ENCODE measurements around the gene SLC38A3. TPM values are rescaled to one million over a fixed set of nuclear protein-coding genes. Genes with fewer than 3 reads are reported as not detected.

SLC38A3 gene
- total and polyA plus RNA-seq, 2 donors from 2014 or later: 1.6 to 4.2 TPM

DNA sequence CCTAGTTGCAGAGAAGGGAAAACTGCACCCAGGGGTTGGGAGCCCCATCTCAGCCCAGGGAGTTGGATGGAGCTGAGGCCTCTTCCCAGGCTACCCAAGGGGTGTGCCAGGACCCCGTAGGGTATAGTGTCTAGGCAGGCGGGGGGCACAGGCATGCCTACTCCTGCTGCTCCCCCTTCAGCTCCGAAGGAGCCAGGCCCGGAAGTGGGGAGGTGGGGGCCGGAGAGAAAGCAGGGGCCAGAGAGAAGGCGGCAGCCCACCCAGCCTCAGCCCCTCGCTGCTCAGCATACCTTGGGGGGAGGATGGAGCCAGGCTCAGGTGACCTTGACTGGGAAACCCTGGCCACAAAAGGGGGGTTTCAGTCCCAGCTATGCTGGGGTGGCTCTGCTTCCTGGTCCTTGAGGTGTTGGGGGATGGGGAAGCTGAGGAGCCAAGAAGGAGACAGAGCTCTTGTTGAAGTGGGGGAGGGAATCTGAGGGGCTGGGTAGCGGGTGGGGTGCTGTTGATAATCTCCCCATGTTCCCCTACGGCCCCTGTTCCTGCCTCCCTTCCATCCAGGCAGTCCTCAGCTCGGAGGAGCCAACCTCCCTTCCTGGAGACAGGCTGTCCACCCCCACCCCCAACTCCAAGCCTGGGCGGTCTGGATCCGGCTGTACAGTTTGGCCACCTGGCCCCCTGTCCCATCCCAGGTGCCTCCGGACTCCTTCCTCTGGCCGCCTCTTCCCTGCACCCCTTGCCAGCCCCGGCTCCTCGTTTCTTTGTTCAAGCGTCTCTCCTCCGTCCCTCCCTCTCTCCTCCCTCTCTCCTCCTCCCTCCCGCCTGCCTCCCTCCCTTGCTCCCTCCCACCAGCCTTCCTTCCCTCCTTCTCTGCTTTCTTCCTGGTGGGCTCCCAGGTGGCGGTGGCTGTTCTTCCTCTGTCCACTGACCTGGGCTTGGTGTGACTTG, 48.2 kb upstream of the SLC38A3 start:
- Histone ChIP-seq H3K27me3 (ENCODE audit: control insufficient read depth, insufficient read depth, low read length) (no peaks in the 10 kb centered on the region), H3K9me3 (ENCODE audit: control insufficient read depth in 2 of 3, insufficient read depth in 1 of 3, low read length in 3 of 3) (no peaks in the 10 kb centered on the region), H3K9ac (ENCODE audit: low read length in 3 of 3) (peak overlapping the region; percentile 37 to 69 (median 46)), H3K4me1 (ENCODE audit: control insufficient read depth in 2 of 3, insufficient read depth in 2 of 3, low read depth in 1 of 3, low read length in 3 of 3) (peaks cover 2 to 28% (median 13%) of the 10 kb centered on the region in 3 donors), H3K36me3 (ENCODE audit: control insufficient read depth in 2 of 3, insufficient read depth in 3 of 3, low read length in 3 of 3) (no peaks in the 10 kb centered on the region), H3K27ac (ENCODE audit: low read depth in 2 of 2, low read length in 2 of 2) (peak overlapping the region; percentile 69 to 83), H3K4me3 (ENCODE audit: low read length in 3 of 3) (peak overlapping the region; percentile 62 to 69 (median 68))
- intact Hi-C loops (cut with DNase I): no loop called here
- TF ChIP-seq, protein P1, sequence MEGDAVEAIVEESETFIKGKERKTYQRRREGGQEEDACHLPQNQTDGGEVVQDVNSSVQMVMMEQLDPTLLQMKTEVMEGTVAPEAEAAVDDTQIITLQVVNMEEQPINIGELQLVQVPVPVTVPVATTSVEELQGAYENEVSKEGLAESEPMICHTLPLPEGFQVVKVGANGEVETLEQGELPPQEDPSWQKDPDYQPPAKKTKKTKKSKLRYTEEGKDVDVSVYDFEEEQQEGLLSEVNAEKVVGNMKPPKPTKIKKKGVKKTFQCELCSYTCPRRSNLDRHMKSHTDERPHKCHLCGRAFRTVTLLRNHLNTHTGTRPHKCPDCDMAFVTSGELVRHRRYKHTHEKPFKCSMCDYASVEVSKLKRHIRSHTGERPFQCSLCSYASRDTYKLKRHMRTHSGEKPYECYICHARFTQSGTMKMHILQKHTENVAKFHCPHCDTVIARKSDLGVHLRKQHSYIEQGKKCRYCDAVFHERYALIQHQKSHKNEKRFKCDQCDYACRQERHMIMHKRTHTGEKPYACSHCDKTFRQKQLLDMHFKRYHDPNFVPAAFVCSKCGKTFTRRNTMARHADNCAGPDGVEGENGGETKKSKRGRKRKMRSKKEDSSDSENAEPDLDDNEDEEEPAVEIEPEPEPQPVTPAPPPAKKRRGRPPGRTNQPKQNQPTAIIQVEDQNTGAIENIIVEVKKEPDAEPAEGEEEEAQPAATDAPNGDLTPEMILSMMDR (IDR thresholded peaks at IDR 0.05; ENCODE audit: borderline replicate concordance, extremely low read depth, insufficient read depth): no peak
- FAIRE-seq: no peak
- peak in 3 of 5 donors; percentile 71 to 87 (median 76) for DNase-seq

DNA sequence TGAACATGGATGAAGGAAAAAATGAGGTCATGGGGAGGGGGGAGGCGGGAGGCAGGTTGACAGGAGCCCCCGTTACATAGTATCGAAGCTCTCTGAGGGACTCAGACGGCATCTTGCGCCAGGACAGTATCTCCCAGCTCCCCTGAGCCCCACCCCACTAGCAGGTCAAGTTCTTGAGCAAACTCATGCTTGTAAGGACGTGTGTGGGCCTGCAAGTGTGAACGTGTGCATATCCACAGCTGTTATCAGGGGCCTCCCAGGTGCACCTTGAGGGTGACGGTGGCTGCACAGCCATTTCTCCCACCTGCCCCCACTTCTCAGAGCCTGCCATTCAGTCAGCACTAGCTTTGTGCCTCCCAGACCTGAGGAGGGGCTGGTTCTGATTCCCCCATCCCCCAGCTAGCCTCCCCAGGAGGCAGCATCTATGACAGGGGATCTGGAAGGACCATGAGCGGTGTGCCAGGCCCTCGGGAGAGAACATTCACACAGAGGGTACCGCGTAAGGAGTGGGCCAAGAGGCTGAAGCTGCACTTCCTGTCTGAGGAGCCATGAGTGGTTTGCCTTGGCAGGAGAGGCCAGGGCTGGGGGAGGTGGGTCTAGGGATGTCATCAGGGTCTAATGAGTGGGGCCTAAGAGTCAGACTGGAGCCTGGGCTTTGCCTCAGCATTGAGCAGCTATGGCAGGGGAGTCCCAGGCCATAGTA, 47.1 kb upstream of the SLC38A3 start:
- Histone ChIP-seq H3K9me3 (ENCODE audit: control insufficient read depth in 2 of 3, insufficient read depth in 1 of 3, low read length in 3 of 3) (no peaks in the 10 kb centered on the region), H3K36me3 (ENCODE audit: control insufficient read depth in 2 of 3, insufficient read depth in 3 of 3, low read length in 3 of 3) (no peaks in the 10 kb centered on the region), H3K27me3 (ENCODE audit: control insufficient read depth, insufficient read depth, low read length) (no peaks in the 10 kb centered on the region), H3K9ac (ENCODE audit: low read length in 3 of 3) (peak overlapping the region in 1 of 3 donors; percentile 69), H3K27ac (ENCODE audit: low read depth in 2 of 2, low read length in 2 of 2) (peak overlapping the region; percentile 67 to 71), H3K4me3 (ENCODE audit: low read length in 3 of 3) (no peak overlapping the region), H3K4me1 (ENCODE audit: control insufficient read depth in 2 of 3, insufficient read depth in 2 of 3, low read depth in 1 of 3, low read length in 3 of 3) (peaks cover 0 to 38% (median 15%) of the 10 kb centered on the region in 3 donors)
- intact Hi-C loops (cut with DNase I): no loop called here
- TF ChIP-seq, protein P1 (IDR thresholded peaks at IDR 0.05; ENCODE audit: borderline replicate concordance, extremely low read depth, insufficient read depth): no peak
- no peak for DNase-seq
- no peak for FAIRE-seq

DNA sequence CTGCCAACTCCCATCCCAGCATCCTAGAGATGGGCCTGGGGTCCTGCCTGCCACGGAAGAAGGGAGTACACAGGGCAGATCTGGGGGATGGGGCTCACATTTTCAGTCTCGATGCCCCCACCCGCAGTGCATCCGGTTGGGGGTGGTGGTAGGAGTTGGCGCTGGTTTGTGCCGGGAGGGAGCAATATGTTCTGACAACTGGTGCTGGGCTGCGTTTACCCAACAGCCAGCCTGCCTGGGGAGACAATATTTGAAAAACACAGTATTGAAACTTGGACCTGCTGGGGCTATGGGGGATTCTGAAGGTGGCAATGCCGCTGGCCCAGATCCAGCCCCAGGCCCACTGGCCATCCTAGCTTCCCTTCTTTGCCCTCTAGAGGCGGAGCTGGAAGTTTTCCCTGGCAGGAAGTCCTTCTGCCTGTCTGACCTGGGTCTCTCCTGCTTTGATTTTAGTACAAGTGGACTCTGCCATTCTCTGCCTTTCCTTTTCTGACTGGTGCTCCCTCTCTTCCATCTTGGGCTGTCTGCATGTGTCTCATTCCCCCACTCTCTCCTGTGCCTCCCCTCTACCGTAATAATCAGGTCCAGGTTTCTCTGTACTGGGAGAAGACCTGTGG, 46.4 kb upstream of the SLC38A3 start:
- Histone ChIP-seq H3K4me3 (ENCODE audit: low read length in 3 of 3) (no peak overlapping the region), H3K36me3 (ENCODE audit: control insufficient read depth in 2 of 3, insufficient read depth in 3 of 3, low read length in 3 of 3) (no peaks in the 10 kb centered on the region), H3K4me1 (ENCODE audit: control insufficient read depth in 2 of 3, insufficient read depth in 2 of 3, low read depth in 1 of 3, low read length in 3 of 3) (peaks cover 0 to 45% (median 22%) of the 10 kb centered on the region in 3 donors), H3K9me3 (ENCODE audit: control insufficient read depth in 2 of 3, insufficient read depth in 1 of 3, low read length in 3 of 3) (no peaks in the 10 kb centered on the region), H3K27ac (ENCODE audit: low read depth in 2 of 2, low read length in 2 of 2) (peak overlapping the region; percentile 63 to 71), H3K27me3 (ENCODE audit: control insufficient read depth, insufficient read depth, low read length) (no peaks in the 10 kb centered on the region), H3K9ac (ENCODE audit: low read length in 3 of 3) (peak overlapping the region in 1 of 3 donors; percentile 46)
- TF ChIP-seq, protein P1 (IDR thresholded peaks at IDR 0.05; ENCODE audit: borderline replicate concordance, extremely low read depth, insufficient read depth): no peak
- FAIRE-seq (no peak), DNase-seq (no peak)
- intact Hi-C loops (cut with DNase I): no loop called here
